SK-N-SH (cell line): ENCODE data around the gene RMI2. TPM values are rescaled to one million over a fixed set of nuclear protein-coding genes. Genes with fewer than 3 reads are reported as not detected.

Source experiments
- CTCF ChIA-PET: fragments of 300-600, 350-600 bp; formaldehyde crosslinking; extraction: SDS; loops from one replicate; lab custom pipeline; 2021; lab: Yijun Ruan, JAX
- POLR2A ChIA-PET: fragments of 350-600 bp; sonication (Branson Sonifier 250); formaldehyde crosslinking; extraction: SDS; loops from one replicate; lab custom pipeline; 2020; ENCODE audit warnings: antibody characterized with exemption, inconsistent platforms; lab: Yijun Ruan, JAX
- DNase-seq: peaks from one replicate; pipeline ENCODE4 v3.0.0; 2012
- H2AFZ ChIP-seq: fragments of 200-600 bp; sonication (generic); 2 replicates; pipeline ENCODE4 v1.8.1; 2016; ENCODE audit warnings: antibody characterized with exemption, mild to moderate bottlenecking, low read depth
- H3F3A ChIP-seq: fragments of 200-600 bp; sonication (generic); replicated peaks from 2 replicates; pipeline ENCODE3; 2016; ENCODE audit warnings: antibody characterized with exemption, mild to moderate bottlenecking; ENCODE audit not compliant: insufficient read depth
- H3K27ac ChIP-seq, 2 experiments: fragments of 200-500 bp in 1 of 2; fragments of 200-600 bp in 1 of 2; sonication (Bioruptor generic) in 1 of 2; sonication (generic), shearing (Covaris generic) in 1 of 2; 2 replicates each; pipeline versions ENCODE4 v1.5.1 to v1.6.1; 2014 to 2016; ENCODE audit warnings: low read depth in 2 of 2, inconsistent platforms in 1 of 2, low read length in 1 of 2, mild to moderate bottlenecking in 1 of 2, mixed read lengths in 1 of 2
- H3K27me3 ChIP-seq: fragments of 200-600 bp; sonication (generic), shearing (Covaris generic); 2 replicates; pipeline ENCODE4 v1.6.1; 2016; ENCODE audit warnings: mixed run types; ENCODE audit not compliant: insufficient read depth
- H3K36me3 ChIP-seq, 2 experiments: fragments of 200-500 bp in 1 of 2; fragments of 200-600 bp in 1 of 2; sonication (Bioruptor generic) in 1 of 2; sonication (generic) in 1 of 2; replicated peaks in 1 of 2; 2 replicates each; pipeline versions ENCODE3 to v1.5.1; 2014 to 2016; ENCODE audit warnings: low read length in 1 of 2, mild to moderate bottlenecking in 1 of 2; ENCODE audit not compliant: insufficient read depth in 2 of 2, control insufficient read depth in 1 of 2
- H3K4me1 ChIP-seq, 2 experiments: fragments of 200-500 bp in 1 of 2; fragments of 200-600 bp in 1 of 2; sonication (Bioruptor generic) in 1 of 2; sonication (generic), shearing (Covaris generic) in 1 of 2; 2 replicates each; pipeline versions ENCODE4 v1.5.1 to v1.6.1; 2014 to 2016; ENCODE audit warnings: low read depth in 1 of 2, low read length in 1 of 2, mixed run types in 1 of 2; ENCODE audit not compliant: insufficient read depth in 2 of 2, control insufficient read depth in 1 of 2
- H3K4me2 ChIP-seq: fragments of 200-600 bp; sonication (generic), shearing (Covaris generic); 2 replicates; pipeline ENCODE4 v1.6.1; 2017; ENCODE audit warnings: mixed run types
- H3K4me3 ChIP-seq, 2 experiments: fragments of 200-500 bp in 1 of 2; fragments of 200-600 bp in 1 of 2; sonication (Bioruptor generic) in 1 of 2; sonication (generic), shearing (Covaris generic) in 1 of 2; 2 replicates each; pipeline versions ENCODE4 v1.5.1 to v1.8.1; 2014 to 2016; ENCODE audit warnings: low read depth in 2 of 2, inconsistent platforms in 1 of 2, low read length in 1 of 2, mild to moderate bottlenecking in 1 of 2, mixed read lengths in 1 of 2, moderate library complexity in 1 of 2
- H3K79me2 ChIP-seq: fragments of 200-600 bp; sonication (generic); 2 replicates; pipeline ENCODE4 v1.8.1; 2017; ENCODE audit warnings: mild to moderate bottlenecking; ENCODE audit not compliant: insufficient read depth
- H3K9ac ChIP-seq: fragments of 200-600 bp; sonication (generic); 2 replicates; pipeline ENCODE4 v1.6.1; 2017; ENCODE audit warnings: mixed run types
- H3K9me2 ChIP-seq: fragments of 200-600 bp; sonication (generic); 2 replicates; pipeline ENCODE4 v1.6.1; 2017; ENCODE audit warnings: mixed run types
- H3K9me3 ChIP-seq: fragments of 200-600 bp; sonication (generic); 2 replicates; pipeline ENCODE4 v1.6.1; 2017; ENCODE audit warnings: mixed run types, mild to moderate bottlenecking, moderate library complexity
- H4K20me1 ChIP-seq: fragments of 200-600 bp; sonication (generic); 2 replicates; pipeline ENCODE4 v1.6.1; 2017; ENCODE audit warnings: mild to moderate bottlenecking, mixed run types; ENCODE audit not compliant: insufficient read depth
- ELF1 ChIP-seq: IDR thresholded peaks from 2 replicates; pipeline ENCODE4 v1.4.0; 2012
- EP300 ChIP-seq, 2 experiments: IDR thresholded peaks; 2 replicates each; pipeline versions ENCODE4 v1.4.0 to v1.6.1; 2012; ENCODE audit warnings: borderline replicate concordance in 1 of 2, low read depth in 1 of 2, low read length in 1 of 2
- EZH2phosphoT487 ChIP-seq: fragments of 200-600 bp; sonication (generic); IDR thresholded peaks from 2 replicates; pipeline ENCODE4 v1.6.1; 2017; ENCODE audit warnings: low read depth, mixed run types, mild to moderate bottlenecking, antibody characterized with exemption, moderate library complexity, borderline replicate concordance
- FOXJ3 ChIP-seq: sonication (generic); formaldehyde crosslinking; IDR thresholded peaks from 2 replicates; pipeline ENCODE4 v1.5.1; 2020; ENCODE audit warnings: mild to moderate bottlenecking, missing genetic modification reagents
- GABPA ChIP-seq: IDR thresholded peaks from 2 replicates; pipeline ENCODE4 v1.4.0; 2012; ENCODE audit warnings: low read depth, mild to moderate bottlenecking
- JUND ChIP-seq: IDR thresholded peaks from 2 replicates; pipeline ENCODE4 v1.4.0; 2012
- MAX ChIP-seq: IDR thresholded peaks from 2 replicates; pipeline ENCODE4 v1.4.0; 2012; ENCODE audit warnings: low read depth
- POLR2AphosphoS5 ChIP-seq: IDR thresholded peaks from 2 replicates; pipeline ENCODE4 v1.6.1; 2012; ENCODE audit warnings: low read depth, low read length
- RCOR1 ChIP-seq: fragments of 150-350 bp; IDR thresholded peaks from 2 replicates; pipeline ENCODE4 v1.6.1; 2017; ENCODE audit warnings: antibody characterized with exemption, low read length
- RFX5 ChIP-seq: IDR thresholded peaks from 2 replicates; pipeline ENCODE4 v1.6.1; 2012; ENCODE audit warnings: mild to moderate bottlenecking, improper control_type of control experiment, low read length
- SIN3A ChIP-seq: IDR thresholded peaks from 2 replicates; pipeline ENCODE4 v1.6.1; 2012; ENCODE audit warnings: low read depth, mild to moderate bottlenecking, low read length, moderate library complexity, borderline replicate concordance
- SMC3 ChIP-seq: IDR thresholded peaks from 2 replicates; pipeline ENCODE4 v1.6.1; 2012; ENCODE audit warnings: low read depth, low read length, improper control_type of control experiment
- TCF12 ChIP-seq: IDR thresholded peaks from 2 replicates; pipeline ENCODE4 v1.4.0; 2012
- YY1 ChIP-seq: IDR thresholded peaks from 2 replicates; pipeline ENCODE4 v1.4.0; 2012; ENCODE audit warnings: low read depth, mild to moderate bottlenecking
- WGBS: methylation state at CpG from one replicate; pipeline ENCODE4 v1.1.6; 2017; ENCODE audit warnings: low lambda C conversion rate; 5-methylcytosine and 5-hydroxymethylcytosine counted together
- polyA plus RNA-seq, 3 experiments: library from polyadenylated mRNA; depleted of rRNA; stranded (reverse); fragments of >200 nt; gene quantifications; 2 replicates each; pipeline ENCODE4 v1.2.3, GENCODE V29; 2012
- TF ChIP-seq, protein P1 (sequence below): fragments of 150-350 bp; IDR thresholded peaks from 2 replicates; pipeline ENCODE4 v1.6.1; 2016; ENCODE audit warnings: mild to moderate bottlenecking, low read depth, low read length
- TF ChIP-seq, protein P2 (sequence below): IDR thresholded peaks from 2 replicates; pipeline ENCODE4 v1.4.0; 2012; ENCODE audit warnings: low read depth, borderline replicate concordance
- TF ChIP-seq, protein P3 (sequence below): fragments of 200-600 bp; sonication (generic); IDR thresholded peaks from 2 replicates; pipeline ENCODE4 v1.6.1; 2017; ENCODE audit warnings: antibody characterized with exemption, mild to moderate bottlenecking, moderate library complexity
- TF ChIP-seq, protein P4 (sequence below): IDR thresholded peaks from 2 replicates; pipeline ENCODE4 v1.6.1; 2012; ENCODE audit warnings: mild to moderate bottlenecking, low read depth, low read length, moderate library complexity

Gene RMI2
- polyA plus RNA-seq, 1 of the 3 experiments (the other 2 are of a cell fraction) = 8.5 TPM

DNA sequence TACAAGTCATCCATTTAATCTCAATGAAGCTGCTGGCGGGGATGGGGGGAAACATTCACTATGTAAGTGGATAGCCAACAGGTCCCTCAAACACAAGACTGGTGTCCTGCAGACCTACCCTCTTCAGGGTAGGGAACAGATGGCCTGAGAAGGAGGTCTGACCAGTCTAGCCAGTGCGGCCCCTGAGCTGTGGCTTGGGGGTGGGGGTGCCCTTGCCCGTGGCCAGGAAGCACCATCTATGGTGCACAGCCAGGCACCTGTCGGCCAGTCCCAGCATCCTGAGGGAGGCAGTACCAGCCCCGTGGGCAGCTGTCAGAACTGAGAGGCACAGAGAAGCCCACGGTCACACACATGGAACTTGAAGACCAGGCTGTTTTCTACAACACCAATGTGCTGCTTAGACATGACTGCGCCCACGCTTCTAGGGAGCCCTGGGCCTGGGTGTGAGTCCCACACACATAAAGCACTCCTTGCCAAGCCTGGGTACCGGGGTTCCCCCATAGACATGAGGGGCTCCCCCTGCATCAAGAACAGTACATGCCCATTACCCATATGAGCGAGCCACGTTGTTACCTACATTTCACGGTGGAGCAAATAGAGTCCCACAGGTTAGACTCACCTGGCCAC lies 40.9 kb downstream of the RMI2 start:
- DNase-seq = no peak
- no peak overlapping the region for H3K4me2 ChIP-seq
- 83% methylated on average over 9 of the region's 12 CpGs for WGBS
- H3K9me2 ChIP-seq = no peaks in the 10 kb centered on the region
- no peak overlapping the region for H3K9ac ChIP-seq
- H3K4me3 ChIP-seq = no peak overlapping the region
- H3K9me3 ChIP-seq = no peaks in the 10 kb centered on the region
- H2AFZ ChIP-seq = no peak overlapping the region
- H4K20me1 ChIP-seq = no peaks in the 10 kb centered on the region
- no peaks in the 10 kb centered on the region for H3K36me3 ChIP-seq
- POLR2A ChIA-PET = no interaction called here
- no peaks in the 10 kb centered on the region for H3K27me3 ChIP-seq
- no peak for TF ChIP-seq RCOR1
- TF ChIP-seq EZH2phosphoT487 = no peak
- TF ChIP-seq, protein P1, sequence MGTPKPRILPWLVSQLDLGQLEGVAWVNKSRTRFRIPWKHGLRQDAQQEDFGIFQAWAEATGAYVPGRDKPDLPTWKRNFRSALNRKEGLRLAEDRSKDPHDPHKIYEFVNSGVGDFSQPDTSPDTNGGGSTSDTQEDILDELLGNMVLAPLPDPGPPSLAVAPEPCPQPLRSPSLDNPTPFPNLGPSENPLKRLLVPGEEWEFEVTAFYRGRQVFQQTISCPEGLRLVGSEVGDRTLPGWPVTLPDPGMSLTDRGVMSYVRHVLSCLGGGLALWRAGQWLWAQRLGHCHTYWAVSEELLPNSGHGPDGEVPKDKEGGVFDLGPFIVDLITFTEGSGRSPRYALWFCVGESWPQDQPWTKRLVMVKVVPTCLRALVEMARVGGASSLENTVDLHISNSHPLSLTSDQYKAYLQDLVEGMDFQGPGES = no peak
- no peak for TF ChIP-seq TCF12
- TF ChIP-seq JUND = no peak
- TF ChIP-seq EP300 (IDR thresholded peaks at IDR 0.05; ENCODE audit: borderline replicate concordance in 1 of 2, low read depth in 1 of 2, low read length in 1 of 2) = no peak
- TF ChIP-seq MAX = no peak
- no peak for TF ChIP-seq GABPA
- no peak for TF ChIP-seq SIN3A
- TF ChIP-seq FOXJ3 = no peak
- no peak for TF ChIP-seq ELF1
- no peak for TF ChIP-seq RFX5
- TF ChIP-seq YY1 = no peak
- TF ChIP-seq, protein P2, sequence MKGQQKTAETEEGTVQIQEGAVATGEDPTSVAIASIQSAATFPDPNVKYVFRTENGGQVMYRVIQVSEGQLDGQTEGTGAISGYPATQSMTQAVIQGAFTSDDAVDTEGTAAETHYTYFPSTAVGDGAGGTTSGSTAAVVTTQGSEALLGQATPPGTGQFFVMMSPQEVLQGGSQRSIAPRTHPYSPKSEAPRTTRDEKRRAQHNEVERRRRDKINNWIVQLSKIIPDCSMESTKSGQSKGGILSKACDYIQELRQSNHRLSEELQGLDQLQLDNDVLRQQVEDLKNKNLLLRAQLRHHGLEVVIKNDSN = no peak
- TF ChIP-seq SMC3 = no peak
- TF ChIP-seq, protein P3, sequence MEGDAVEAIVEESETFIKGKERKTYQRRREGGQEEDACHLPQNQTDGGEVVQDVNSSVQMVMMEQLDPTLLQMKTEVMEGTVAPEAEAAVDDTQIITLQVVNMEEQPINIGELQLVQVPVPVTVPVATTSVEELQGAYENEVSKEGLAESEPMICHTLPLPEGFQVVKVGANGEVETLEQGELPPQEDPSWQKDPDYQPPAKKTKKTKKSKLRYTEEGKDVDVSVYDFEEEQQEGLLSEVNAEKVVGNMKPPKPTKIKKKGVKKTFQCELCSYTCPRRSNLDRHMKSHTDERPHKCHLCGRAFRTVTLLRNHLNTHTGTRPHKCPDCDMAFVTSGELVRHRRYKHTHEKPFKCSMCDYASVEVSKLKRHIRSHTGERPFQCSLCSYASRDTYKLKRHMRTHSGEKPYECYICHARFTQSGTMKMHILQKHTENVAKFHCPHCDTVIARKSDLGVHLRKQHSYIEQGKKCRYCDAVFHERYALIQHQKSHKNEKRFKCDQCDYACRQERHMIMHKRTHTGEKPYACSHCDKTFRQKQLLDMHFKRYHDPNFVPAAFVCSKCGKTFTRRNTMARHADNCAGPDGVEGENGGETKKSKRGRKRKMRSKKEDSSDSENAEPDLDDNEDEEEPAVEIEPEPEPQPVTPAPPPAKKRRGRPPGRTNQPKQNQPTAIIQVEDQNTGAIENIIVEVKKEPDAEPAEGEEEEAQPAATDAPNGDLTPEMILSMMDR = no peak
- TF ChIP-seq, protein P4, sequence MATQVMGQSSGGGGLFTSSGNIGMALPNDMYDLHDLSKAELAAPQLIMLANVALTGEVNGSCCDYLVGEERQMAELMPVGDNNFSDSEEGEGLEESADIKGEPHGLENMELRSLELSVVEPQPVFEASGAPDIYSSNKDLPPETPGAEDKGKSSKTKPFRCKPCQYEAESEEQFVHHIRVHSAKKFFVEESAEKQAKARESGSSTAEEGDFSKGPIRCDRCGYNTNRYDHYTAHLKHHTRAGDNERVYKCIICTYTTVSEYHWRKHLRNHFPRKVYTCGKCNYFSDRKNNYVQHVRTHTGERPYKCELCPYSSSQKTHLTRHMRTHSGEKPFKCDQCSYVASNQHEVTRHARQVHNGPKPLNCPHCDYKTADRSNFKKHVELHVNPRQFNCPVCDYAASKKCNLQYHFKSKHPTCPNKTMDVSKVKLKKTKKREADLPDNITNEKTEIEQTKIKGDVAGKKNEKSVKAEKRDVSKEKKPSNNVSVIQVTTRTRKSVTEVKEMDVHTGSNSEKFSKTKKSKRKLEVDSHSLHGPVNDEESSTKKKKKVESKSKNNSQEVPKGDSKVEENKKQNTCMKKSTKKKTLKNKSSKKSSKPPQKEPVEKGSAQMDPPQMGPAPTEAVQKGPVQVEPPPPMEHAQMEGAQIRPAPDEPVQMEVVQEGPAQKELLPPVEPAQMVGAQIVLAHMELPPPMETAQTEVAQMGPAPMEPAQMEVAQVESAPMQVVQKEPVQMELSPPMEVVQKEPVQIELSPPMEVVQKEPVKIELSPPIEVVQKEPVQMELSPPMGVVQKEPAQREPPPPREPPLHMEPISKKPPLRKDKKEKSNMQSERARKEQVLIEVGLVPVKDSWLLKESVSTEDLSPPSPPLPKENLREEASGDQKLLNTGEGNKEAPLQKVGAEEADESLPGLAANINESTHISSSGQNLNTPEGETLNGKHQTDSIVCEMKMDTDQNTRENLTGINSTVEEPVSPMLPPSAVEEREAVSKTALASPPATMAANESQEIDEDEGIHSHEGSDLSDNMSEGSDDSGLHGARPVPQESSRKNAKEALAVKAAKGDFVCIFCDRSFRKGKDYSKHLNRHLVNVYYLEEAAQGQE = no peak
- TF ChIP-seq POLR2AphosphoS5 = no peak
- CTCF ChIA-PET = interaction anchor here (1.9 to 7.0 kb wide), 3 partner anchors 10 to 422 kb away, joined by 9 to 52 read pairs (median 16); no protein-coding TSS in a partner anchor
- no peak overlapping the region for H3K27ac ChIP-seq
- no peaks in the 10 kb centered on the region for H3K79me2 ChIP-seq
- peaks cover 0 to 13% of the 10 kb centered on the region in 2 experiments; a peak in 1 of 4 replicates for H3K4me1 ChIP-seq
- H3F3A ChIP-seq = no peaks in the 10 kb centered on the region
